Measurements from ENCODE around the gene TRAPPC3. TPM values are rescaled to one million over a fixed set of nuclear protein-coding genes. Genes with fewer than 3 reads are reported as not detected.

TRAPPC3 gene
- total and polyA plus RNA-seq, 7 donors: 34.8 to 91.8 (median 43.8) TPM

DNA sequence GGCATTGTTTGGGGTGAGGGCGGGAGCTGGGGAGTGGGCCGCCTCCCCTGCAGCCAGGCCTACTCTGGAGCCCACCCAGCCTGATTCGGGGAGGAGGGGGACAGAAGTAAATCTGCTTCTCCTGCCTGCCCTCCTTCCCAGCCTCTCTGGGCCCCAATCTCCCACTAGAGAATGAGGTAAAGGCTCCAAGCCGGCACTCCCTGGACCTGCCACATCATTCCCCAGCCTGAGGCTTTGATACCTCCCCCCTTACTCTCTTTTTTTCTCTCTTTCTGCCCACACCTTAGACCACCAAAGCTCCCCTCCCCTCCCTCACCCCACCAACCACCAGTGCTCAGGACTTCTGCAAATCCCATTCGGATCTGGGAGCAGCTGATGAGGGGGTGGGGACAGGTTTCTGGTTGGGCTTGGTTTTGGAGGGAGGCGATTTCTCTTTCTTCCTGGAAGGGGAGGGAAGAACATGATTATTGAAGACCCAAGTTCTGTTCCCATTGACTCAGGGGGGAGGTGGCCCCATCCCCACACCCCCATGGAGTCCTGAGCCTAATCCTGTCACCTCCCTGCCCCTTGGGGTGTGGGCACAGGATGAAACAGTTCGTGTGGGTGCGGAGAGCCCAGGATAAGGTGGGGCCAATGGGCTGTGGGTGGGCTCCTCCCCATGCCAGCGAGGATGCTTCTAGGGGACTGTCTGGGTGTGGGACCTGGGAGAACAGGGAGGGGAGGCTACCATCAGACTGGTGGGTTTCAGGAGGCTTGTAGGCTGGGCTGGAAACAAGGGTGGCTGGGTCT, 8.0 kb upstream of the TRAPPC3 start:
- ATAC-seq: no peak
- DNase-seq: no peak
- peak overlapping the region; percentile 100 for H3K4me3 ChIP-seq
- peaks cover 53% of the 10 kb centered on the region for H3K4me1 ChIP-seq
- intact Hi-C loops (cut with DNase I): loop anchor here (5.0 to 10.0 kb wide), 4 partner anchors 65 to 227 kb away; partner anchors contain the start of genes STK40 (in 1 of the 2) and THRAP3 (in 1 of the 2)
- H3K27ac ChIP-seq: peak overlapping the region; percentile 100
- H3K27me3 ChIP-seq (ENCODE audit: insufficient read depth in 3 of 3, low read length in 2 of 3): no peaks in the 10 kb centered on the region
- no peaks in the 10 kb centered on the region for H3K36me3 ChIP-seq (ENCODE audit: insufficient read depth in 1 of 2, low read depth in 1 of 2)
- H3K9me3 ChIP-seq: no peaks in the 10 kb centered on the region
- TF ChIP-seq, protein P1, sequence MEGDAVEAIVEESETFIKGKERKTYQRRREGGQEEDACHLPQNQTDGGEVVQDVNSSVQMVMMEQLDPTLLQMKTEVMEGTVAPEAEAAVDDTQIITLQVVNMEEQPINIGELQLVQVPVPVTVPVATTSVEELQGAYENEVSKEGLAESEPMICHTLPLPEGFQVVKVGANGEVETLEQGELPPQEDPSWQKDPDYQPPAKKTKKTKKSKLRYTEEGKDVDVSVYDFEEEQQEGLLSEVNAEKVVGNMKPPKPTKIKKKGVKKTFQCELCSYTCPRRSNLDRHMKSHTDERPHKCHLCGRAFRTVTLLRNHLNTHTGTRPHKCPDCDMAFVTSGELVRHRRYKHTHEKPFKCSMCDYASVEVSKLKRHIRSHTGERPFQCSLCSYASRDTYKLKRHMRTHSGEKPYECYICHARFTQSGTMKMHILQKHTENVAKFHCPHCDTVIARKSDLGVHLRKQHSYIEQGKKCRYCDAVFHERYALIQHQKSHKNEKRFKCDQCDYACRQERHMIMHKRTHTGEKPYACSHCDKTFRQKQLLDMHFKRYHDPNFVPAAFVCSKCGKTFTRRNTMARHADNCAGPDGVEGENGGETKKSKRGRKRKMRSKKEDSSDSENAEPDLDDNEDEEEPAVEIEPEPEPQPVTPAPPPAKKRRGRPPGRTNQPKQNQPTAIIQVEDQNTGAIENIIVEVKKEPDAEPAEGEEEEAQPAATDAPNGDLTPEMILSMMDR (IDR thresholded peaks at IDR 0.05): no peak
- 6 to 10% (median 7%) methylated on average over 8 to 9 of the region's 9 CpGs for WGBS, 3 donors

DNA sequence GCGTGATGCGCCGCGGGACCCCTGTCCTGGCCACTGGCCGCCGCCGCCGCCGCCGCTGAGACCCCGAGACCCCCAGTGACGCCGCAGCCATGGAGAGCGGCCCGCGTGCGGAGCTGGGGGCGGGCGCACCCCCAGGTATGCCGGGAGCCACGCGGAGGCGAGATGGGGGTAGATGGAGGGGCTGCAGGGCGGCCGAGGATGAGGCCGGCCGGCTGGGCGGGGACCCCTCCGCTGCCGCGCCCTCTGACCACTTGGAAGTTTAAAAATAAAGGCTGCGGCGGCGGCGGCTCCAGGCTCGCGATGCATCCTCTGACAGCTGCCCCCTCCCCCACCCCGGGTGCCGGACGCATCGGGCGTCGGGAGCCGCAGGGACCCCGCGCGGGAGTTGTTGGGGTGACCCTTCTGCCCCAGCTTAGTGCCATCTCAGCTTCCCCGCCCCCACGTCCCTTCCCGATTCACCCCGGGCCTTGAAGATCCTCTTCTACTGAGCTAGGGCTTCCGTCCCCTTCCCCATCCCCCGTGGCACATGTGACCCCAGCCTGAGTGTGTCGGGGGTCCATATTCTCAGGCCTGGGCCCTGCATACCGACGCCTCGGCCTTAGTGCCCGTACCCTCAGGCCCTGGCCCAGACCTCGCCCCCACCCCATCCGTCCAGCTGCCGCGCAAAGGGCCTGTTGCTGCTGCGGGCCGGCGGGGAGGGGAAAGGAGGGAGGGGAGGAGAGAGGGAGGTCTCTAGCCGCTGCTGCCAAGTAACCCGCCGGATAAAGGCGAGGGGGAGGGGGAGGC, 7.2 kb upstream of the TRAPPC3 start:
- peak; percentile 35 to 65 (median 62) for ATAC-seq
- 0 to 1% (median 1%) methylated on average over 56 to 69 of the region's 69 CpGs for WGBS, 3 donors
- Histone ChIP-seq H3K27ac (peak overlapping the region; percentile 100), H3K36me3 (ENCODE audit: insufficient read depth in 1 of 2, low read depth in 1 of 2) (no peaks in the 10 kb centered on the region), H3K9me3 (no peaks in the 10 kb centered on the region), H3K4me1 (peaks cover 53% of the 10 kb centered on the region), H3K4me3 (peak overlapping the region; percentile 100), H3K27me3 (ENCODE audit: insufficient read depth in 3 of 3, low read length in 2 of 3) (no peaks in the 10 kb centered on the region)
- intact Hi-C loops (cut with DNase I): loop anchor here (5.0 to 10.0 kb wide), 4 partner anchors 66 to 228 kb away; partner anchors contain the start of genes STK40 (in 1 of the 2) and THRAP3 (in 1 of the 2)
- TF ChIP-seq, protein P1 (IDR thresholded peaks at IDR 0.05): no peak
- DNase-seq: peak; percentile 72 to 82

DNA sequence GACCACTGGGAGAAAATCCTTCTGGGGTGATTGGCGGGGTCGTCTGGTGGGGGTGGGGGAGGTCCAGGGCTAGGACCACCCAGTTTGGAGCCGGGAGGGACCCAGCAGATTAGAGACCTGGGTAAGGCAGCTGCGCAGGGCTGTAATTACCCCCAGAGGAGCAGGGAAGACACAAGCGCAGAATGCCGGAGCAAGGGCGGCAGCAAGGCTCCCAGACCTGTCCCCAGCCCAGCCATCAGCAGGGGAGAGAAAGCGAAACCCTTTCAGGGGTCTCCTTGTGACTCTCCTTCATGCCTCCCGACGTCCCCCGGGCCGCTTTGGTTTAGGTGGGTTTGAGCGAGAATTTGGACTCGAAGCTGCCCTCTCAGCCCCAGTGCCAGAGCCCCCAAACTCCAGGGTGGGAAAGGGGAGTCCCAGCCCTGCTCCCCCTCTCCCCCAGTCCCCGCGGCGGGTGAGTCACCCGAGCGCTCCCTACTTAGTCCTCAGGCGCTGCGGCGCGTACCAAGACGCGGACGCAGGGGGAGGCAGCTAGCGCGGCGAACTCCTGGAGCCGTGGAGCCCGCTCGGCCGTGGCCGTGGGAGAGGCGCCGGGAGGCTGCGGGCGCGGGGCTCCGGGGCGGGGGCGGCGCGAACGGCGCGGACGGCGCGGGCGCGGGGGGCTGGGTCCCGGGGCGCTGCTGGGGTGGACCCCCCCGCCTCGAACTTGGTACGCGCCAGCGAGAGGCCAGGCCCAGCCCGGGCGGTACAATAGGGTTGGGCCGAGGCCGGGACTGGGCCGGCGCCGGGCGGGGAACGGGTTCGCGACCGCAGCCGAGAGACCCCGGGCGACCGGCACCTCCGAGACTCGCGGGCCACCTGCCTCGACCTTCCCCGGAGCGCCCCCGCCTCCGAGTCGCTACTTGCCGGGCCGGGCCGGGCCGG, 6.4 kb upstream of the TRAPPC3 start, which contains the start of gene MAP7D1:
Gene MAP7D1 (plus strand): TSS at position 753 of the 921 bp plus-strand sequence. CDS start 258 bp downstream, outside the sequence.
- DNase-seq: peak; percentile 91 to 96
- peaks cover 51% of the 10 kb centered on the region for H3K4me1 ChIP-seq

More for the DNA sequence above, 6.4 kb upstream of the TRAPPC3 start, which contains the start of gene MAP7D1:
- WGBS, 3 donors: 0 to 1% (median 1%) methylated on average over 50 to 88 of the region's 88 CpGs
- Histone ChIP-seq H3K4me3 (peak within 1 kb of the TSS; percentile 100), H3K9me3 (no peaks in the 10 kb centered on the region), H3K36me3 (ENCODE audit: insufficient read depth in 1 of 2, low read depth in 1 of 2) (no peaks in the 10 kb centered on the region), H3K27ac (peak within 1 kb of the TSS; percentile 100), H3K27me3 (ENCODE audit: insufficient read depth in 3 of 3, low read length in 2 of 3) (no peaks in the 10 kb centered on the region)
- intact Hi-C loops (cut with DNase I): loop anchor here (5.0 to 10.0 kb wide), 4 partner anchors 67 to 229 kb away; partner anchors contain the start of genes STK40 (in 1 of the 2) and THRAP3 (in 1 of the 2)
- ATAC-seq: peak; percentile 69 to 77 (median 75)
- TF ChIP-seq, protein P1 (IDR thresholded peaks at IDR 0.05): no peak
